ENCODE data around the gene LYPD4.

DNA sequence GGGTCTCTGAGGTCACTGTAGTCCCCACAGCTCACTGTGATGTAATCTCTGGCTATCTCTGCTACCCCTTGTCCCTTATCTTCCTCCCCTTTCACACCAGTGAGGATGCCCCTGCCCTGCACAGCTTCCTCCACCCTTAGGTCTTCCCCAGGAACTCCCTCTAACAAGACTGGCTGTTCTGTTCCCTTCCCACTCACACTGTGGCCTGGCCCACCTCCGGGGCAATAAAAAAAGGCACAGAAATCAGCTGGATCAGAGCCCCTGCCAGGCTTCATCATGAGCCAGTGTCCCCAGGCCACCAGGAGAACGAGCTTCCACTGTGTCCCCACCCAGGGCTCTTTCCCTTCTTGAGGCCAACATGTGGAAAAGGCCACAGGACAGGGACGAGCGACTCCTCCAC is 43.5 kb downstream of the LYPD4 start:
- TF ChIP-seq TFCP2L1 (CRISPR knock-in tag; IDR thresholded peaks at IDR 0.05) (no peak), CTCF (IDR thresholded peaks at IDR 0.05) (no peak), NR3C1 (IDR thresholded peaks at IDR 0.05) (no peak), CEBPB (IDR thresholded peaks at IDR 0.05) (no peak), SMC3 (IDR thresholded peaks at IDR 0.05) (no peak), RAD21 (conservative IDR thresholded peaks at IDR 0.05 in 1 of 2, IDR thresholded peaks at IDR 0.05 in 1 of 2) (no peak)
